NCI-H526 (cell line): ENCODE measurements around the gene EXOC4.
"Not testable (repeated sequence)": the region's sequence is repeated elsewhere in the genome, so short reads cannot be mapped to it uniquely, and the experiment has no call there.

Experiments used
- DNase-seq, 2 experiments: peaks; one replicate each; lab custom pipeline; 2025; lab: John Stamatoyannopoulos, UW

Gene EXOC4

GRCh38 chr7:133751079-133751478 is 498.2 kb downstream of the EXOC4 start:
- no peak for DNase-seq

GRCh38 chr7:133753513-133753912 is 500.6 kb downstream of the EXOC4 start:
- no peak for DNase-seq

GRCh38 chr7:133754708-133755107 is 501.8 kb downstream of the EXOC4 start:
- DNase-seq, result no peak

GRCh38 chr7:133755901-133756300 is 503.0 kb downstream of the EXOC4 start:
- DNase-seq, result peak; percentile 41 to 47

GRCh38 chr7:133761443-133761842 is 508.6 kb downstream of the EXOC4 start:
- no peak for DNase-seq

- DNase-seq, result no peak
These were observed 510.3 kb downstream of the EXOC4 start for GRCh38 chr7:133763076-133763640.

- DNase-seq, result no peak
These were observed 516.8 kb downstream of the EXOC4 start for GRCh38 chr7:133769668-133770067.

GRCh38 chr7:133770863-133771492 is 518.1 kb downstream of the EXOC4 start:
- no peak for DNase-seq

- no peak for DNase-seq
These were observed 519.0 kb downstream of the EXOC4 start for GRCh38 chr7:133771788-133772419.

- no peak for DNase-seq
These were observed 520.7 kb downstream of the EXOC4 start for GRCh38 chr7:133773601-133774000.

- DNase-seq, result no peak
These were observed 522.3 kb downstream of the EXOC4 start for GRCh38 chr7:133775201-133775600.

GRCh38 chr7:133776266-133776665 is 523.4 kb downstream of the EXOC4 start:
- DNase-seq, result no peak

- DNase-seq, result no peak
These were observed 524.8 kb downstream of the EXOC4 start for GRCh38 chr7:133777701-133778100.

GRCh38 chr7:133778472-133778871 is 525.6 kb downstream of the EXOC4 start:
- DNase-seq, result no peak

- DNase-seq, result not testable (repeated sequence)
These were observed 526.7 kb downstream of the EXOC4 start for GRCh38 chr7:133779538-133779937.

GRCh38 chr7:133780912-133781311 is 528.0 kb downstream of the EXOC4 start:
- no peak for DNase-seq

GRCh38 chr7:133781486-133782090 is 528.7 kb downstream of the EXOC4 start:
- DNase-seq, result no peak

GRCh38 chr7:133782470-133782869 is 529.6 kb downstream of the EXOC4 start:
- DNase-seq, result no peak

GRCh38 chr7:133783276-133783675 is 530.4 kb downstream of the EXOC4 start:
- DNase-seq, result no peak

- DNase-seq, result no peak
These were observed 531.7 kb downstream of the EXOC4 start for GRCh38 chr7:133784486-133785001.

GRCh38 chr7:133786401-133786937 is 533.6 kb downstream of the EXOC4 start:
- no peak for DNase-seq

GRCh38 chr7:133789974-133790373 is 537.1 kb downstream of the EXOC4 start:
- DNase-seq, result no peak

GRCh38 chr7:133790911-133791310 is 538.0 kb downstream of the EXOC4 start:
- DNase-seq, result no peak
